Stomach (tissue), 9 donors: ENCODE results near the gene LAMB4. TPM values are rescaled to one million over a fixed set of nuclear protein-coding genes. Genes with fewer than 3 reads are reported as not detected.

Experiments used
- DNase-seq, 2 donors: peaks; one replicate each; pipeline versions ENCODE4 v3.0.0 to v3.0.0-alpha.2; 2013 to 2019
- H3K27ac ChIP-seq, 5 donors: fragments of 200-600 bp in 4 of 5; sonication (generic) in 4 of 5; one replicate each; pipeline ENCODE4 v1.5.1; 2013 to 2019; ENCODE audit warnings: mild to moderate bottlenecking in 1 of 5, moderate library complexity in 1 of 5
- H3K27me3 ChIP-seq, 3 donors: fragments of 200-600 bp; sonication (generic); one replicate each; pipeline ENCODE4 v1.5.1; 2017 to 2019; ENCODE audit warnings: mixed run types in 1 of 3
- H3K36me3 ChIP-seq, 4 donors: fragments of 200-600 bp; sonication (generic); 1 replicate in 3 of 4; 2 replicates in 1 of 4; pipeline ENCODE4 v1.5.1; 2016 to 2019
- H3K4me1 ChIP-seq, 4 donors: fragments of 200-600 bp; sonication (generic); one replicate each; pipeline ENCODE4 v1.5.1; 2016 to 2019
- H3K4me3 ChIP-seq, 4 donors: fragments of 200-600 bp; sonication (generic) in 3 of 4; one replicate each; pipeline ENCODE4 v1.5.1; 2016 to 2019; ENCODE audit warnings: mild to moderate bottlenecking in 1 of 4
- H3K9me3 ChIP-seq, 4 donors: fragments of 200-600 bp; sonication (generic); one replicate each; pipeline ENCODE4 v1.5.1; 2016 to 2019
- CTCF ChIP-seq, 7 experiments: fragments of 450-650 bp in 4 of 7; fragments of 200-600 bp in 3 of 7; sonication (generic) in 3 of 7; IDR thresholded peaks; one replicate each; pipeline ENCODE4 v1.5.1; 2016 to 2019; ENCODE audit warnings: antibody characterized with exemption in 7 of 7, control low read depth in 2 of 7, mild to moderate bottlenecking in 1 of 7
- EP300 ChIP-seq: sonication (generic); formaldehyde crosslinking; IDR thresholded peaks from one replicate; pipeline ENCODE4 v1.6.1; 2017; ENCODE audit warnings: antibody characterized with exemption
- POLR2A ChIP-seq, 4 donors: fragments of 450-650 bp; IDR thresholded peaks; one replicate each; pipeline ENCODE4 v1.6.1; 2016; ENCODE audit warnings: antibody characterized with exemption in 4 of 4, control low read depth in 2 of 4, mild to moderate bottlenecking in 1 of 4, moderate library complexity in 1 of 4
- POLR2AphosphoS5 ChIP-seq, 3 donors: sonication (generic); formaldehyde crosslinking; IDR thresholded peaks; one replicate each; pipeline ENCODE4 v1.6.1; 2016; ENCODE audit warnings: antibody characterized with exemption in 3 of 3
- WGBS, 5 donors: extraction: QIAGEN DNeasy Blood & Tissue Kit in 3 of 5; methylation state at CpG; one replicate each; pipeline versions ENCODE4 v1.1.5 to v1.1.7; 2013 to 2018; 5-methylcytosine and 5-hydroxymethylcytosine counted together
- intact Hi-C: fragments of 100-400 bp; cut with DNase I; formaldehyde crosslinking; loops from one replicate; pipeline ENCODE4 v1.15.1; 2023; ENCODE audit warnings: low total_unique reads
- polyA plus RNA-seq, 3 donors: library from polyadenylated mRNA; stranded (reverse); fragments of 200-250 nt; gene quantifications; one replicate each; pipeline ENCODE4 v1.2.3, GENCODE V29; 2013
- total RNA-seq, 5 donors: library from RNA; depleted of rRNA; stranded (reverse); fragments of >200 nt; gene quantifications; one replicate each; pipeline versions ENCODE4 v1.1.0 to v1.2.3, GENCODE V29; 2014 to 2016
- donor health status: healthy with polysubstance abuse.
- donor health status: Bipolar disorder and iron deficiency.
- donor health status: healthy.

The LAMB4 gene
- total and polyA plus RNA-seq, 8 donors = under 0.01 to 8.5 (median 1.7) TPM; not detected in 2

GRCh38 chr7:108049962-108050361 is 80.2 kb downstream of the LAMB4 start:
- intact Hi-C loops = no loop called here
- Histone ChIP-seq H3K27me3 (no peaks in the 10 kb centered on the region), H3K4me3 (no peak overlapping the region), H3K4me1 (peaks cover 0 to 13% (median 4%) of the 10 kb centered on the region in 4 donors), H3K27ac (no peak overlapping the region), H3K36me3 (no peaks in the 10 kb centered on the region), H3K9me3 (no peaks in the 10 kb centered on the region)
- TF ChIP-seq EP300 = no peak
- TF ChIP-seq POLR2A (IDR thresholded peaks at IDR 0.05) = no peak
- TF ChIP-seq POLR2AphosphoS5 (IDR thresholded peaks at IDR 0.05) = no peak
- no peak for TF ChIP-seq CTCF (IDR thresholded peaks at IDR 0.05)
- 79 to 85% (median 83%) methylated on average over 3 of the region's 3 CpGs for WGBS, 5 donors
- no peak for DNase-seq

GRCh38 chr7:108048422-108048821 is 81.7 kb downstream of the LAMB4 start:
- no peak for DNase-seq
- H3K27me3 ChIP-seq = no peaks in the 10 kb centered on the region
- no peak for TF ChIP-seq POLR2A (IDR thresholded peaks at IDR 0.05)
- TF ChIP-seq EP300 = no peak
- no peaks in the 10 kb centered on the region for H3K36me3 ChIP-seq
- intact Hi-C loops = no loop called here
- H3K27ac ChIP-seq = no peak overlapping the region
- no peaks in the 10 kb centered on the region for H3K9me3 ChIP-seq
- peaks cover 0 to 14% (median 4%) of the 10 kb centered on the region in 4 donors for H3K4me1 ChIP-seq
- 94 to 100% (median 98%) methylated on average over 3 of the region's 3 CpGs for WGBS, 5 donors
- H3K4me3 ChIP-seq = no peak overlapping the region

GRCh38 chr7:108046952-108047506 is 83.1 kb downstream of the LAMB4 start:
- no peak overlapping the region for H3K27ac ChIP-seq
- 53 to 74% (median 63%) methylated on average over 6 of the region's 6 CpGs for WGBS, 5 donors
- DNase-seq = no peak
- TF ChIP-seq POLR2AphosphoS5 (IDR thresholded peaks at IDR 0.05) (no peak), CTCF (IDR thresholded peaks at IDR 0.05) (no peak), EP300 (no peak), POLR2A (IDR thresholded peaks at IDR 0.05) (no peak)
- no peaks in the 10 kb centered on the region for H3K27me3 ChIP-seq
- H3K4me1 ChIP-seq = peaks cover 0 to 14% (median 4%) of the 10 kb centered on the region in 4 donors
- H3K9me3 ChIP-seq = no peaks in the 10 kb centered on the region
- no peaks in the 10 kb centered on the region for H3K36me3 ChIP-seq
- H3K4me3 ChIP-seq = no peak overlapping the region
- intact Hi-C loops = no loop called here

- Histone ChIP-seq H3K9me3 (no peaks in the 10 kb centered on the region), H3K36me3 (no peaks in the 10 kb centered on the region), H3K4me3 (no peak overlapping the region), H3K27me3 (no peaks in the 10 kb centered on the region), H3K4me1 (peaks cover 0 to 11% (median 4%) of the 10 kb centered on the region in 4 donors), H3K27ac (no peak overlapping the region)
- DNase-seq = peak in 1 of 2 donors; percentile 39
- intact Hi-C loops = no loop called here
- WGBS, 5 donors = 23 to 53% (median 39%) methylated on average over 1 of the region's 1 CpG
- TF ChIP-seq POLR2AphosphoS5 (IDR thresholded peaks at IDR 0.05) (peak in 1 of 3 donors; percentile 4), CTCF (IDR thresholded peaks at IDR 0.05) (no peak), EP300 (no peak), POLR2A (IDR thresholded peaks at IDR 0.05) (no peak)
Measured at GRCh38 chr7:108045669-108046068, 84.5 kb downstream of the LAMB4 start.

- no peaks in the 10 kb centered on the region for H3K36me3 ChIP-seq
- H3K27ac ChIP-seq = no peak overlapping the region
- peaks cover 0 to 7% (median 3%) of the 10 kb centered on the region in 4 donors for H3K4me1 ChIP-seq
- peak in 1 of 2 donors; percentile 70 for DNase-seq
- 3 to 21% (median 11%) methylated on average over 1 of the region's 1 CpG for WGBS, 5 donors
- no peak for TF ChIP-seq EP300
- TF ChIP-seq CTCF (IDR thresholded peaks at IDR 0.05) = no peak
- TF ChIP-seq POLR2A (IDR thresholded peaks at IDR 0.05) = no peak
- no peak for TF ChIP-seq POLR2AphosphoS5 (IDR thresholded peaks at IDR 0.05)
- H3K9me3 ChIP-seq = no peaks in the 10 kb centered on the region
- H3K4me3 ChIP-seq = no peak overlapping the region
- intact Hi-C loops = no loop called here
- H3K27me3 ChIP-seq = no peaks in the 10 kb centered on the region
Measured at GRCh38 chr7:108045154-108045553, 85.0 kb downstream of the LAMB4 start.
